SHP77 treated with DMSO at 0.1 percent for 48 hours (cell line): ENCODE results near the gene POLR1B.
A peak's percentile ranks its signal among the peaks of the same experiment; 100 is the strongest.
"Not testable (repeated sequence)": the region's sequence is repeated elsewhere in the genome, so short reads cannot be mapped to it uniquely, and the experiment has no call there.

Source experiments
- DNase-seq: peaks from one replicate; lab custom pipeline; 2025; lab: John Stamatoyannopoulos, UW

POLR1B gene

DNA sequence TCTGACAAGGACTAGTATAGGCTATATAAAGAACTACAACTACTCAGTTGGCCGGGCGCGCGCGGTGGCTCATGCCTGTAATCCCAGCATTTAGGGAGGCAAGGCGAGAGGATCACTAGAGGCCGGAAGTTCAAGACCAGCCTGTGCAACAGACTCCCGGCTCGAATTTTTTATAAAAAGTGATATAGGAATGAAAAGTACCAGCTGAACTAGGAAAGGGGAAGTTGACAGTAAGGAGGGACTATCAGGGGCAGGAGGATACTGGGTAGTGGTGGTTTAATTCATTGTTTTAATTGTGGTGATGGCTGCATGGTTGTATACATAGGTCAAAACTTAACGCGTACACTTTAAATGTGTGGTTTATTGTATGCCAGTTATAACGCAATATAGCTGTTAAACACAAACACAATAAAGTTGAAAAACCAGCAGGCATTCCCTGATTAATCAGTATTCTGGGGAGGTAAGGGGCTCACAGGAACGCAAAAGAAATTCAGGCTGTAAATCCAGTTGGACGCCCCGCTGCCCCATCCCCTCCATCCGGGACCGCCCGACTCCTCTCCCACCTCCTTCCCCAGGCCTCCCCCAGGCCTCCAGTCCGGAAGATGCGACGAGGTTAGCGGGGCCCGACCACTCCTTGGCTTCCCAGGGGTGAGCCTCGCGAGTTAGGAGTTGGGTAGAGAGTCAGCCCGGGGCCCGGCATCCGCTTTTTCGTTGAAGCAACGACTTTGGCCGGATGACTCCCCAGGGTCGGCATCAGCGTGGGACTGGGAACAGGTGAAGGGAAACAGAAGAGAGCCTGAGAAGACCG is 746 bp upstream of the POLR1B start:
- peak; percentile 71 for DNase-seq

DNA sequence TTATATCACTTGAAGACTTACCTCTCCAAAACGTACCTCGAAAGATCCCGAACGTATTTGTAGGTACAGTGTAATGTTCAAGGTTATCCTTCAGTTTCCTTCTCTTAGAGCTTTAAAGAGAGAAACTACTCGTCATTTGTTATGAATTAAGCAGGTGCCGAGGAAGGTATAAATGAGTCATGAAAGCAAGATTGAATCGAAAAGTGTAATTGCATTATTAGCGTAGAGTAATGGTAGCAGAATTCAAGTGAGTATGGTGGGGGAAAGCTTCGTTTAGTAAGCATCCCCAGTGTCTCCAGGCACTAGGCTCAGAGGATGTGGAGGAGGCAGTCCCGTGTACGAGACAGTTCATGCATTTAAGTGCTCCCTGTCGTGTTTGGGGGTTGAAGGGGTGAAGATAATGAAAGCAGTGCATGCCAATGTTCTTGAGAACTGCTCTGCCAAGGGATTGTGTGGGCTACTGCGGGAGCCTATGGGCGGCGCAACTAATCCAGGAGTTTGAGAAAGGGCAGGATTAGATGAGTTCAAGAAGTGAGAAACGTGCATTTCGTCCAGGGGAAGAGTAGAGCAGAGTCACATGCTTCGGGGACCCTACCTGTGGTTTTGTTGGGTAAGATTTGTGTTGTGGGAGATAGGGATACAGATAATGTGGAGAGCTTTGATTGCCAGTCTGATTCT is 858 bp downstream of the POLR1B start:
- DNase-seq: no peak

DNA sequence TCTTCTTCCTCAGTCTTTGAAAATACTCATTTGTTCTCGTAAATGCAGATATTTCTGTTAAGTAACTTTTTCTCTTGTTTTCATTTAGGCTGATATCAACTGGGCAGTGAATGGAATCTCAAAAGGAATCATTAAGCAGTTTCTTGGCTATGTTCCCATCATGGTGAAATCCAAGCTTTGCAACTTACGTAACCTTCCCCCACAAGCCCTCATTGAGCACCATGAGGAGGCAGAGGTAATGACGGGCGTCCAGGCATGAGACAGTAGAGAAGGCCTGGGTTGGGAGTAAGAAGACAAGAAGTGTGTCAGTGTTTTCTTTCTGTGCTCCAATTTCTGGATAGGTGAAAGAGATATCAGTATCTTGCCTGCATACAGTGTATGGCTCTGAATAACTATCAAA is 5.1 kb downstream of the POLR1B start:
- no peak for DNase-seq

DNA sequence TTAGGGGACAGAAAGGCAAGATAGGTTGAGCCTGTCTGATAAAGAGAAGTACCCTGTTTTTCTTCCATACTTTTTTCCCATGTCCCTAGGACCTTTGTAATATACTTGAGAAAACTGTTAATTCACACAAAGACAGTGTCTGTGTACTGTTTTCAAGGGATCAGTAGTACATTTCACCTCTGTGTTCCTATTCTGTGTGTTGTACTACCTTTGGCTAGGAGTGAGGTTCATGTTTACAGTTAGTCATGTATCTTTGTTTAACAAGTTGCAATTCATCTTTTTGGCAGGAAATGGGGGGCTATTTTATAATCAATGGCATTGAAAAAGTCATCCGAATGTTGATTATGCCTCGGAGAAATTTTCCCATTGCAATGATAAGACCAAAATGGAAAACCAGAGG is 6.7 kb downstream of the POLR1B start:
- no peak for DNase-seq

DNA sequence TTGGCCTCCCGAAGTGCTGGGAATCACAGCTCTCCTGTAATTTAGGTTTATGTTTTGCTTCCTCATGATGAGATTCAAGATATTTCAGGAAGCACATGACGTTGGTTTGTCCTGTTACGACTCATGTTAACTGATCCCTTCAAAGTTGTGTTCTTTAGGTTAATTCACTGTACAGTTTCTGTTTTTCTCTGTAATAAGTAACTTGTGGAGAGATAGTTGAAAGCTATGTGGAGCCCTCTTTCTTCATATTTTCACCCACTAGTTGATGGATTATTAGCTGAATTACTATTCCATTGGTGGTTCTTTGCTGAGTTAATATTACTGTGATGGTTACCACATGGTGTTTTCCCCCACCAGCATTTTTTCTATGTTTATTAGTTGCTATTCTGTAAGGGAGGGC is 23.8 kb downstream of the POLR1B start:
- DNase-seq: no peak

DNA sequence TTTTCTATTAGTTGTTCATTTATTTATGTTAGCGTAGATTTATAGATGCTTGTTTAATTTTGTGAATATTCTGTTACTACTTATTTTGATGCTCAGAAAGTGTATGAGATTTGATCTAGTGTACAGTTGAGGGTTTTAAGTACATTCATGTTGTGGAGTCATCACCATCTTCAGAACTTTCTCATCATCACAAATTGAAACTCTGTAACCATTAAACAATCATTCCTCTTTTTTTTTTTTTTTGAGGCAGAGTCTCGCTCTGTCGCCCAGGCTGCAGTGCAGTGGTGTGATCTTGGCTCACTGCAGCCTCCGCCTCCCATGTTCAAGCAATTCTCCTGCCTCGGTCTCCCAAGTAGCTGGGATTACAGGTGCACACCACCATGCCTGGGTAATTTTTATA is 24.2 kb downstream of the POLR1B start:
- DNase-seq: not testable (repeated sequence)

DNA sequence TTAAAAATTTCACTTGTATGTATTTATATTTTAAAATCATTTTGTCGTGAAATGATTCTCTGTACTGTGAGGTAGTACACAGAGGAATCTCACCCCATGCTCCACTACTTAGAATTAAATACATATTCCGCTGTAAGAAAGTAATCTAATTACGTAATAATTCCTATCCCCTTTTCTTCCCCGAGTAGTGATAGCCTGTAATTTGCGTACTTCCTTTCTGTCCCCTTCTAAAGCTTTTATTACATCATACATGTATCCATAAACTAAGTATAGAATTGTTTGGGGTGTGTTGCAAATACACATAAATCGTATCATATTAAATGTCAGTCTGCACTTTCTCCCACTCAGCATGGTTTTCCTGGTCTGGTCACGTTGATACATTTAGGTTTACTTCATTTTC is 29.7 kb downstream of the POLR1B start:
- no peak for DNase-seq

DNA sequence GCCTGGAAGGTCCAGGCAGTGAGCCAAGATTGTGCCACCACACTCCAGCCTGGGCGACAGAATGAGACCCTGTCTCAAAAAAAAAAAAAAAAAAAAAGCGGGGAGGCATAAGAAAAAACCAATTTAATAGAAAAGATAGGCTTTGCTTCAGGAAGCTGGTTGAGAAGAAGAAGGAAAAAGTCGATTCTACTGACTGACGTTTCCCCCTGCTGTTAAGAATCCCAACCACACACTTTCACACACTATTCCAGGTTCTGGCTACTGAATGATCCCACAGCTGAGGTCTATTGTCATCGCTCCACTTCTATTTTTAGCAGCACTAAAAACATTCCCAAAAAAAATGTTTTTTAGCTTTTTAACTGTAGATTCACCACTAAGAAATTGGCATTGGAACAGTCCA is 35.5 kb downstream of the POLR1B start:
- DNase-seq: no peak

DNA sequence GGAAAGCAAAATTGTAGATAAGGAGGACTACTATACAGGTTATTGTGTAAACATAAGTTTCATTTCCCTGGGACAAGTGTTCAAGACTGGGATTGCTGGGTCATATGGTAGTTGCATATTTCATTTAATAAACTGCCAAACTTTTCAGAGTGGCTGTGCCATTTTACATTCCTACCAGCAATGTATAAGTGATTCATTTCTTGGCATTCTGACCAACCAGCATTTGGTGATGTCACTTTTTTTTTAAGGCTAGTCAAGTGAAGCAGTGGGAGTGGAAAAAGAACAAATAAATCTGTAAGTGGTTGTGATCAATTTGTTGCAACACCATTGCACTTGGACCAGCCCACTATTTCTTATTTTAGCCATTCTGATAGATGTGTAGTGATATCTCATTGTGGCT is 37.0 kb downstream of the POLR1B start:
- no peak for DNase-seq

DNA sequence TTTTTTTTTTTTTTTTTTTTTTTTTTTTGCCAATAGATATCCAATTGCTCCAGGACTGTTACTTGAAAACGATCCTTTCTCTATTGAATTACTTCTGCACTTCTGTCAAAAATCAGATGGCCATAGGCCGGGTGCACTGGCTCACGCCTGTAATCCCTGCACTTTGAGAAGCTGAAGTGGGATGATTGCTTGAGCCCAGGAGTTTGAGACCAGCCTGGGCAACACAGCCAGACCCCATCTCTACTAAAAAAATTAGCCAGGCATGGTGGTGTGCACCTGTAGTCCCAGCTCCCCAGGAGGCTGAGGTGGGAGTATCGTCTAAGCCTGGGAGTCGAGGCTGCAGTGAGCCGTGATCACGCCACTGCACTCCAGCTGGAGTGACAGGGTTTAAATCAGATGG is 37.8 kb downstream of the POLR1B start:
- DNase-seq: no peak

DNA sequence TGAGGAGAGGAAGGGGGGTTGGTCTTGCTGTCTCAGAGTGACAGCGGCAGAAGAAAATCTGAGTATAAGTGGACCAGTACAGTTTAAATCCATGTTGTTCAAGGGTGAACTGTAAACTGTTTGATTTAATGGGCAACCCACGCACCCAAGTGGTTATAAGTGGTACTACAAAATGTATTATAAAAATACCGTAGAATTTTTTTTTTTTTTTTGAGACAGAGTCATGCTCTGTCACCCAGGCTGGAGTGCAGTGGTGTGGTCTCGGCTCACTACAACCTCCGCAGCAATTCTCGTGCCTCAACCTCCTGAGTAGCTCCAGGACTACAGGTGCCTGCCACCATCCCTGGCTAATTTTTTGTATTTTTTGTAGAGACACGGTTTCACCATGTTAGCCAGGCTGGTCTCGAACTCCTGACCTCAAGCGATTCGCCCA is 40.1 kb downstream of the POLR1B start:
- DNase-seq: peak; percentile 17

DNA sequence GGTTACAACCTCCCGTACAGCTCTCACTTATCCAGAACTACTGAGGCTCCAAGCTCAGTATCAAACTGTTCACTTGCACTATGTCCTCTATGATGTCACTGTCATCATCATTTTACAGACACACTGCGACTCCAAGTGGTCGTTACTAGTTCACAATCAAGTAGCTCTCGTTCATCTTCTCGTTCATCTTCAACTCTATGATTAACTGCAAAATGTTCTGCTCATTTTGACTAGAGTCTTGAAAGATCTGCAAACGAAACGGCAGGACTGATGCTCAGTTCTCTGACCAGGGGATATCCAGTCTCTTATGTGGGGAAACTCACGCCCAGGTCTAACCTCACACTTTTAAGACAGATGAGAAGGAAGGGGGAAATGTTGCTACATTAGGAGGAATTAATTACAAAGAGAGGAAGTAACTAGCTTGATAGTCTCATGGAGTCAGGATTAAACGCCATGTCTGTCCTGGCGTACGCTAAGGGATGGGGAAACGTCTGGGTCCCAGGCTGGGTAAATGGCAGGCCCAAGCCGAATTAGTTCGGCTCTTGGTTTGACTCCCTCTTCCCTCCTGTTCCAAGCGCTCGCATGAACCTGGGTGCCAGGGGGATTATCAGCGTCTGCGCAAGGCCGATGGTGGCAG is 41.4 kb downstream of the POLR1B start:
- DNase-seq: peak; percentile 17

DNA sequence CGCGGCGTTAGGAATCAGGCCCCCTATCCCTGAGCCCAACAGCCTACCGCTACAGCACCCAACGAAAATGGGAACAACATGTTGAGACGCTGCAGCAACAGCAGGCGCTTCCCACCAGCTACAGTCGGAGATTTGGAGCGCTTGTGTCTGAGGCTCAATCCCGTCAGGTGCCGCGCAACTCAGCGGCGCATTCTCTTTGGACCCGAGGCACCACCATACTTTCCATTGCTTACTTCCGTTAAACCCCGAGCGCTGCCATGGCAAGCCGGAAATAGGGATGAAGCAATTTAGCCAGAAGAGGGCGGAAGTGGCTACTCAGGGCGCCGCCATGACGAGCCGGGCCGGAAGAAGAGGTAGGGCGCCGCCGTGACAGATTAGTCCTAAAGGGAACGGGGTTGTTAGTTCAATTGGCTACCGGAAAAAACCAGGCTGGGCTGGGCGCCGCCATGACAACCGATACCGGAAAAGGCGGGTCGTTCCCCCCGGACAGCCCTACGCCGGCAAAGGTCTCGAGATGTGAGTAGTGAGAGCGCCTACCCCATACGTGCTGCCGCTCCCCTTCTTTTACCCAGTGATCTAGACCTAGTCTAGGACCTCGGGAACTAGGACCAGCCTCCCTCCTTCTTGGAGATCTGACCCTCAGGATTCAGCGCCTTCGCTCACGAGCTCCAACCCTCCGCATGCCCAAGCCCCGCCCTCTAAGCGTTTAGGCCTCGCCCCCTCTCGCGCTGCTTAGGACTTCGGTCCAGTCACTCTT is 42.0 kb downstream of the POLR1B start, which contains the start of gene CHCHD5:
Gene CHCHD5, plus strand, starts transcription at position 476 of the 757 bp plus-strand sequence. Its CDS starts 39 bp downstream, at position 515.
- DNase-seq: peak; percentile 86

DNA sequence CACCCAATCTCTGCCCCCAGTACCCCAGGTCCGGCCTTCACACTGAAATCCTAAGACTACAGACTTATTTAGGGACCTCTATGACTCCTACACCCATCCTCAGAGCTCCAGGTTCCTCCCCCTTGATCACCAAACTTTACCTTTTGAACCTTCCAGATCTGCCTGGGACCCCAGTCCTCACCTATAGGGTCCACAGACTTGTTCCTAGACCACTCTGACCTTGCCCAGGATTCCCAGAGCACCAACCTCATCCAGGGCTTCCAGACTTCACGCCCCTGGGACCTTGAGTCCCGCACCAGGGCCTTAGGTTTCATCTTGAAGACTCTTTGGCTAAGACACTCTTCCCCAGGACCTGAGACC is 42.6 kb downstream of the POLR1B start:
- no peak for DNase-seq

DNA sequence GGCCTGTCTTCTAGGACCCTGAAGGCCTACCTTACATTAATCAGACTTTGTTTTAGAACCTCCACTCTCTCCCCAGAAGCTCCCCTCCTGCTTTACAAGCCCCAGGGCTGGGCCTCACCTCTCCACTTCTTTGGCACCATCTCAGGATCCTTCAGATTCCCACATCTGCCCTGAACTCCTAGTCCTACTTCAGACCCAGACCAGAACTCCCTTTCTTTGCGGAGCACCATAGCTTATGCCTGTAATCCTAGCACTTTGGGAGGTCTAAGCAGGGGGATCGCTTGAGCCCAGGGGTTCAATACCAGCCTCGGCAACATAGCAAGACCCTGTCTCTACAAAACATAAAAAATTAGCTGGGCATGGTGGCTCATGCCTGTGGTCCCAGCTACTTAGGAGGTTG is 43.1 kb downstream of the POLR1B start:
- no peak for DNase-seq

DNA sequence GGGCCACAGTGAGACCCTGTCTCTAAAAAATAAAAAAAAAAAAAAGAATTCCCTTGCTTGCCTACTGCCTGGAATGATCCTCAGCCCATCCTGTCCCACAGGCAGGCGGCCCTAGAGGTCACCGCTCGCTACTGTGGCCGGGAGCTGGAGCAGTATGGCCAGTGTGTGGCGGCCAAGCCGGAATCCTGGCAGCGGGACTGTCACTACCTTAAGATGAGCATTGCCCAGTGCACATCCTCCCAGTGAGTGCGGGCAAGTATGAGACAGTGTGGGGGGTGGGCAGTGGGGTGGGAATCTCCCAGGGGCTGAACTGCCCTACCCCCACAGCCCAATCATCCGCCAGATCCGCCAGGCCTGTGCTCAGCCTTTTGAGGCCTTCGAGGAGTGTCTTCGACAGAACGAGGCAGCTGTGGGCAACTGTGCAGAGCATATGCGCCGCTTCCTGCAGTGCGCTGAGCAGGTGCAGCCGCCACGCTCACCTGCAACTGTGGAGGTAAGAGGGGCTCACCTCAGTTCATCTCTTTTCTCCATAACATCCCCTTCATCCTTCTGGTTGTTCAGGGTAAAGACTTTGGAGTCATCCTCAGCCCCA is 43.7 kb downstream of the POLR1B start:
- no peak for DNase-seq

DNA sequence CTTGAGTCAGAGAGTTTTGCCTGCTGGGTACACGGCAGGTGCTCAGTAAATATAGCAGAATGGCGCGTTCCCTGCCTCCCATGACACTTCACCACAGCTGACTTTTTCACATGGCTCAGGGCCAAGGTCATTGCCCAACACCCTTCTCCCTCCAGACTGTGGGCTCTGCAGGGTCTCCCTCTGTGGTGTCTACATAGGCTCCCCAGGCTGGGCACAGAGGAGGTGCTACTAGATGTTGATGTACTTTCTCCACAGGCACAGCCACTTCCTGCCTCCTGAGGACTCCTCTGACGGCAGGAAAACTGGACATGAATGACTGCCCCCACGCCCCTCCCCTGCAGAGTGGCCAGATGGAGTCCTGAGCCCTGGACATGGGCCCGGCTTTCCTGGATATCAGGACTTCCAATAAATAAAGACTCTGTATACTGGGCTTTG is 46.4 kb downstream of the POLR1B start:
- DNase-seq: peak; percentile 41

DNA sequence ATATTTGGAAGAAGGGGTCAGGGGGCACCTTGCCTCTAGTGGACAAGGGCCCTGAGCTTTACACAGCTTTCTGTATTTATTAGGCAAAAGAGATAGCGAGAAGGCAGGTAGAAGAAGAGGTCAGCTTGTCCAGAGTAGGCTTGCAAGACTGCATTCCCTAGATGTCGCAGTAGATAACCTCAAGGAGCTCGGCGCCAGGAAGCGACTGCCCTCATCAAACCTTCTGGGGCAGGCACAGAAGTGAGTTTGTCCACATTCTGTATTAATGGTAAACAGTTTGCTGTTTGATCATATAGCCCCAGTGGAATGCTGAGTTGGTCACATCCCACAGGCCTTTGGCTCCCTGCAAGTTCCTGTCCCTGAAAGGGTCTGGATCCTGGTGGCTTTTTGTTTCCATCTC is 49.1 kb downstream of the POLR1B start:
- no peak for DNase-seq

DNA sequence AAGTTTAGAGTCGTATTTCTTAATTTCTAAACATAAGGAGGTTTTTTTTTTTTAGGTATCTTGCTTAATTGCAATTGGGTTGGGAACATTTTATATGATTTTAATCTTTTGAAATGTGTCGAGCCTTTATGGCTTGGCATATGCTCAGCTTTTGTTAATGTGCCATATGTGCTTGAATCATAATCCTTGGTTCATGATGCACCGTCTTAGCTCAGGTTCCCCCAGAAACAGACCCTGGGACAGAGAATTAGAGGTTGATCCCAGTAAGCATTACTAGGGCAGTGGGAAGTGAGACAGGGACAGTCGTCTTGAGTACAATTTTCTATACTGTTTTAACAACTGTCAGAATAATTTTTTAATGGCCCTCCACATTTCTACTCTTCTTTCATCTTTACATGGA is 51.5 kb downstream of the POLR1B start:
- no peak for DNase-seq

DNA sequence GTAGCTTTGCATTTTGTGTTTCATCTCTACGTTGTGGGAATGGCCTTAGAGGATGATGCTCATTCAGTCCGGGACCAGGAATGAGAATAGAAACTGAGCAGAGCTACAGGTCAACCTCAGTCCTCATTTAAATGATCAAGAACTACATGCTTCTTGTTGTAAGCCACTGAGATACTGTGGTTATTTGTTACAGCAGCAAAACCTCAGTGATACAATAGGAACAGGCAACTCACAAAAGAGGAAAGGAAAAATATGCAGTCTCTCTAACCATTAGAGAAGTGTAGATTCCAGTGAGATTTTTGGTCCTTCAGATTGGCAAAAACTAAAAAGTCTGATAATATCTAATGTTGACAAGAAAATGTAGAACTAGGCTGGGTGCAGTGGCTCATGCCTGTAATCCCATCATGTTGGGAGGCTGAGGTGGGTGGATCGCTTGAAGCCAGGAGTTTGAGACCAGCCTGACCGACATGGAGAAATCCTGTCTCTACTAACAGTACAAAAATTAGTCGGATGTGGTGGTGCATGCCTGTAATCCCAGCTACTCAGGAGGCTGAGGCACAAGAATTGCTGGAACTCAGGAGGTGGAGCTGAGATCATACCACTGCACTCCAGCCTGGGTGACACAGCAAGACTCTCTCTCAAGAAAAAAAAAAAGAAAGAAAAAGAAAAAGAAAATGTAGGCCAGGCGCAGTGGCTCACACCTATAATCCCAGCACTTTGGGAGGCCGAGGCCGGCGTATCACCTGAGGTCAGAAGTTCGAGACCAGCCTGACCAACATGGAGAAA is 55.5 kb downstream of the POLR1B start:
- no peak for DNase-seq

DNA sequence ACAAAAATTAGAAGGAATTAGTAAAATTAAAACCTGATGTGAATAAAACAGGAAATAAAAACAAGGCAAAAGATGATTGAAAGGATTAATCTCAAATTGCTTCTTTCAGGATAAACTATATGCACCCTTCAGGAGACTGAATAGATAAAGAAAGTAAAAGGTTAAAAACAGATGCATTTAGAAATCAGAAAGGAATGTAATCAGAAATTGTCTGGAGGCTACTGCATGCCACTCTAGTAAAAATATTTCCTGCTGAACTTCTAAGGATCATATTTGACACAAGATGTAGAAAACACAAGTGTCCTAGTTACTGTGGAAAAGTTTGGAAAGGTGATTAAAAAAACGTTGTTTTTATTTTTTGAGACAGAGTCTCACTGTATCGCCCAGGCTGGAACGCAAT is 58.4 kb downstream of the POLR1B start:
- DNase-seq: no peak
